ENCODE data around the gene GNAS-AS1. TPM values are rescaled to one million over a fixed set of nuclear protein-coding genes. Genes with fewer than 3 reads are reported as not detected.
A peak's percentile ranks its signal among the peaks of the same experiment; 100 is the strongest.

Gene GNAS-AS1
- total RNA-seq, 2 donors from 2014 or later, result 0.88 to 1.7 TPM

DNA sequence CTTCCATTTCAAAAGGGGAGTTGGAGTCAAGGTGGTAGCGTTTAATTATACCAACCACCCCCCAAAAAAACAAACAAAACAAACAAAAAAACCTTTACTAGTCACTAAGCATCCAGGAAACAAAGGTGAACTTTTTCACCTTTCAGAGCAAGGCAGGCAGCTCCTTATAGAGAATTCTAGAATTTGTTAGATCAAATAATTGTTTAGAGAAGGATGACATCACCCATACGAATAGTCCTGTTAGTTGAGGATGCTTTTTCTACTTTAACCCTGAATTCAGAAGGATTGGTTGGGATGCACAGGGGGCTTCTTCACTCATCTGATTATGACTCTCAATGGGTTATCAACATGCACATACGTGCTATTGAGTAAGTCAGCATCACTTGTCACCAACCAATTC, 46.1 kb upstream of the GNAS-AS1 start:
- no peaks in the 10 kb centered on the region for H3K36me3 ChIP-seq
- no peaks in the 10 kb centered on the region for H3K9me3 ChIP-seq
- DNase-seq, result no peak
- H3K4me3 ChIP-seq, result no peak overlapping the region
- TF ChIP-seq, protein P1, sequence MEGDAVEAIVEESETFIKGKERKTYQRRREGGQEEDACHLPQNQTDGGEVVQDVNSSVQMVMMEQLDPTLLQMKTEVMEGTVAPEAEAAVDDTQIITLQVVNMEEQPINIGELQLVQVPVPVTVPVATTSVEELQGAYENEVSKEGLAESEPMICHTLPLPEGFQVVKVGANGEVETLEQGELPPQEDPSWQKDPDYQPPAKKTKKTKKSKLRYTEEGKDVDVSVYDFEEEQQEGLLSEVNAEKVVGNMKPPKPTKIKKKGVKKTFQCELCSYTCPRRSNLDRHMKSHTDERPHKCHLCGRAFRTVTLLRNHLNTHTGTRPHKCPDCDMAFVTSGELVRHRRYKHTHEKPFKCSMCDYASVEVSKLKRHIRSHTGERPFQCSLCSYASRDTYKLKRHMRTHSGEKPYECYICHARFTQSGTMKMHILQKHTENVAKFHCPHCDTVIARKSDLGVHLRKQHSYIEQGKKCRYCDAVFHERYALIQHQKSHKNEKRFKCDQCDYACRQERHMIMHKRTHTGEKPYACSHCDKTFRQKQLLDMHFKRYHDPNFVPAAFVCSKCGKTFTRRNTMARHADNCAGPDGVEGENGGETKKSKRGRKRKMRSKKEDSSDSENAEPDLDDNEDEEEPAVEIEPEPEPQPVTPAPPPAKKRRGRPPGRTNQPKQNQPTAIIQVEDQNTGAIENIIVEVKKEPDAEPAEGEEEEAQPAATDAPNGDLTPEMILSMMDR (IDR thresholded peaks at IDR 0.05), result no peak
- no peaks in the 10 kb centered on the region for H3K27me3 ChIP-seq
- H3K27ac ChIP-seq, result no peak overlapping the region
- H3K4me1 ChIP-seq, result peaks cover 14% of the 10 kb centered on the region
- intact Hi-C loops (cut with DNase I), result no loop called here
- no peak overlapping the region for H3K9ac ChIP-seq (ENCODE audit: low read depth in 2 of 2, low read length in 2 of 2)

DNA sequence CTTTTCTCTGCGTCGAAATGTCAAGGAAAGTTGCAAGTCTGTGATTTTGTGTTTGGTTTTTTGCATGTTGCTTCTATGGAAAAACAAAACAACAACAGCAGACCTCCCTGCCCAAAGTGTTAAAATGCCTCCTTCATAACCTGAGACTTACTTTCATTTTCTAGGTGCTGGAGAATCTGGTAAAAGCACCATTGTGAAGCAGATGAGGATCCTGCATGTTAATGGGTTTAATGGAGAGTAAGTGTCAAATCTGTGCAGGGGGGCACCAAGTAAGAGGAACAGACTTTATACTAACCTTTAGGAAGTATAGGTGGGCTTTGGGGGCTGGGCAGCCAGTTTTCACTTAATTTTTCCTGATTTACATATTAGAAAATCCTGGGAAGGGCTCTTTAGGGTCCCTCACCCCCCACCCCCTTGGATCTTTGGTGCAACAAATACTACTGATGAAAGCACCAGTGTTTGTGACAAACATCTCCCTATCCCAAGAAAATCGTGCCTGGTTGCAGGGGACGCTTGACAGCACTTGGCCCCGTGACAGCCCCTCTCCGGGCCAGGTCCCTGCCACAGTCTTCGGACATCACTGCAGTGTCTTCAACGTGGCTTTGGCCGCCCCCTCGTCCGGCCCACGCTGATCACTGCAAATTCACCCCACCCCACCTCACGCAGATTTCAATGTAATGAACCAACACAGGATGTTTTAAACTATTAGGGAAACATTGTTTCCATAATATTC, 44.9 kb upstream of the GNAS-AS1 start:
- Histone ChIP-seq H3K4me3 (no peak overlapping the region), H3K36me3 (no peaks in the 10 kb centered on the region), H3K4me1 (peaks cover 14% of the 10 kb centered on the region), H3K27ac (no peak overlapping the region), H3K9ac (ENCODE audit: low read depth in 2 of 2, low read length in 2 of 2) (no peak overlapping the region), H3K27me3 (no peaks in the 10 kb centered on the region), H3K9me3 (no peaks in the 10 kb centered on the region)
- TF ChIP-seq, protein P1 (IDR thresholded peaks at IDR 0.05), result no peak
- intact Hi-C loops (cut with DNase I), result no loop called here
- DNase-seq, result no peak

DNA sequence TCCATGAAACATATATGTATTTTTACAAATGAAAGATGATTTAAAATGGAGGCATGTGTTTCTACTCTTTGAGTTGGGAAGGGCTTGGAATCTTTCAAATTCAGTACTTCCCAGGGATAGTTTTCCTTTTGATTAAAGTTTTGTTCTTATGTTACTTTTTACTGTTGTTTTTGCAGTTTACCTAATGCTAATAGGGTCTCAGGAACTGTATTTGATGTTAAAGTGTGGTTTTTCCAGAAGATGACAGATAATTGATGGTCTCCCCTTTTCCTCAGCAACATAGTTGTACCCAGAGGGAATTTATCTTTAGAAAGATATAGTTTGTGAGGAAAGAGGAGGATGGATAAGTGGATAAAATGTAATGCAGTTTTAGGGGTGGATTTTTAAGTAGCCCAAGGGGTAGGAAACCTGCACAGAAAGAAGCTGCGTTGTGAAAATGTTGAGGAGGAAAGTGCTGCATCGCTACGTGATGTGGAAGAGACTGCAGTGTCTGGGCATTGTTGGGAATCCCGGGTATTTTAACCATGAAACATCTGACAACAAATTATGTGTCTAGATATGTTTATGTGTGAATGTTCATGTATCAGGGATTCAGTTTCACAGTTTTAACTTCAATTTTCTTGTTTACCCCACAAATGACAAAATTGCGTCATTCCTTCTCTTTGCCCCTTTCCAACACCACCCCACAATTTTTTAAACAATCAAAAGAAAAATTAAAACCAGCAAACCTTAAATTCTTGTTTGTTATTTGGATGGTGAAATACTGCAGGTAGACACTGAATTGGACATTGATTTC, 44.1 kb upstream of the GNAS-AS1 start:
- Histone ChIP-seq H3K4me3 (no peak overlapping the region), H3K27ac (no peak overlapping the region), H3K27me3 (no peaks in the 10 kb centered on the region), H3K9me3 (no peaks in the 10 kb centered on the region), H3K9ac (ENCODE audit: low read depth in 2 of 2, low read length in 2 of 2) (no peak overlapping the region), H3K36me3 (no peaks in the 10 kb centered on the region), H3K4me1 (peaks cover 14% of the 10 kb centered on the region)
- intact Hi-C loops (cut with DNase I), result no loop called here
- TF ChIP-seq, protein P1 (IDR thresholded peaks at IDR 0.05), result no peak
- DNase-seq, result no peak

DNA sequence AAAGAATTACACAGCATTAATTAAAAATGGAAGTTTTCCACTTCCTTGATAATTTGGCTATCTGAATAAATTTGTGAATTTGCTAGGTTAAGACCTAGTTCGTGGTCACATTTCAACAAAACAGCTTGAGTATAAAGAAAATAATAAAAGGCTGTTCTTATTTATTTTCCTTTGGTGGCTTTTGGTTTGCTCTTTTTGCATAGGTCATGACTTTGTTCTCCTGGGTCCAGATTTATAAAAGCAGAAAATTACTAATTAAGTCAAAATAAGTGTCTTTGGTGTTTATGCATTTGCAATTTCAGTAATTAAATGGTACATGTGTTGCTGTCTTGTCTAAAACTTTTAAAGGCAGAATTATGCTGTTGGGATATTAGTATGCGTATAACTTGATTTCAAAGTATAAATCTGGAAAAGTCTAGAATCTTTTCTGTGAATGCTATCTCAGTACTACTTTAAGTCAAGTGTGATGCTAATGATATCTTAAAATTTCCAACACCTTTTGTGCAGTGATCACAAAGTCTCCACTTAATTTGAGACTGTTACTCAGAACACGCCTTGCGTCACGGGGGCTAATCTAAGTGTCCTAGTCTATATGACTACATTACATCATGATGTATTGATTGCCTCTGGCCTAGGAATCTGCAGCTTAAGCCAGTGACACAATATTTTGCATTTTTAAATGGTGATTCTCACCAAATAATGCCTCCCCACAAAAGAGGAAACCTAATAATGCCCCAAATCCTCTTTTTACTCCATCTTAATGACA, 42.8 kb upstream of the GNAS-AS1 start:
- no peak overlapping the region for H3K4me3 ChIP-seq
- no peak overlapping the region for H3K9ac ChIP-seq (ENCODE audit: low read depth in 2 of 2, low read length in 2 of 2)
- peaks cover 14% of the 10 kb centered on the region for H3K4me1 ChIP-seq

DNA sequence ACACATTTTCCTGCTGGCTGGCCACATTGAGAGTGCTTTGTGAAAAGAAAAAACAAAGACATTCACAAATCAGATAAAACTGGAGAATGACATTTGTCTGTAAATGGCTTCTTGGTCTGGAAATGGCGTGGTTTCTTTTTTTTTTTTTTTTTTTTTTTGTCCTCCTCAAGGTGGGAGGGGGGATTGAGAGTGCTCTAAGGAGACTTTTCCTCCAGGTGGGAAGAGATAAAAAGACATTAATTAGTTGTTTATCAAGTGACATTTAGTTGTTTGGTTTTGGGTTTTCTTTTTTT, 42.2 kb upstream of the GNAS-AS1 start:
- intact Hi-C loops (cut with DNase I), result no loop called here

More for the DNA sequence above, 42.8 kb upstream of the GNAS-AS1 start:
- H3K36me3 ChIP-seq, result no peaks in the 10 kb centered on the region
- no peaks in the 10 kb centered on the region for H3K9me3 ChIP-seq
- no peak for DNase-seq
- H3K27me3 ChIP-seq, result no peaks in the 10 kb centered on the region
- intact Hi-C loops (cut with DNase I), result no loop called here
- H3K27ac ChIP-seq, result no peak overlapping the region
- TF ChIP-seq, protein P1 (IDR thresholded peaks at IDR 0.05), result no peak

More for the DNA sequence above, 42.2 kb upstream of the GNAS-AS1 start:
- H3K27me3 ChIP-seq, result no peaks in the 10 kb centered on the region
- TF ChIP-seq, protein P1 (IDR thresholded peaks at IDR 0.05), result no peak
- peak overlapping the region; percentile 56 for H3K4me3 ChIP-seq
- H3K9ac ChIP-seq (ENCODE audit: low read depth in 2 of 2, low read length in 2 of 2), result peak overlapping the region; percentile 87 to 91
- H3K9me3 ChIP-seq, result no peaks in the 10 kb centered on the region
- H3K27ac ChIP-seq, result peak overlapping the region; percentile 92
- no peak for DNase-seq
- peaks cover 14% of the 10 kb centered on the region for H3K4me1 ChIP-seq
- H3K36me3 ChIP-seq, result no peaks in the 10 kb centered on the region
